Hematopoietic multipotent progenitor cell (in vitro differentiated cells): ENCODE measurements around the gene RER1. TPM values are rescaled to one million over a fixed set of nuclear protein-coding genes. Genes with fewer than 3 reads are reported as not detected.

Experiments used
- DNase-seq, 3 donors: peaks; one replicate each; pipeline ENCODE4 v3.0.0-alpha.2; 2011 to 2015; ENCODE audit warnings: low read depth in 2 of 3, low spot score in 2 of 3
- total RNA-seq: library from RNA; depleted of rRNA; stranded (reverse); fragments of >200 nt; gene quantifications from one replicate; pipeline ENCODE4 v1.2.3, GENCODE V29; 2012

Gene RER1
- total RNA-seq, 1 donor = 31.8 TPM

- DNase-seq = no peak
Observed at GRCh38 chr1:2375246-2375922, 16.3 kb upstream of the RER1 start.

DNA sequence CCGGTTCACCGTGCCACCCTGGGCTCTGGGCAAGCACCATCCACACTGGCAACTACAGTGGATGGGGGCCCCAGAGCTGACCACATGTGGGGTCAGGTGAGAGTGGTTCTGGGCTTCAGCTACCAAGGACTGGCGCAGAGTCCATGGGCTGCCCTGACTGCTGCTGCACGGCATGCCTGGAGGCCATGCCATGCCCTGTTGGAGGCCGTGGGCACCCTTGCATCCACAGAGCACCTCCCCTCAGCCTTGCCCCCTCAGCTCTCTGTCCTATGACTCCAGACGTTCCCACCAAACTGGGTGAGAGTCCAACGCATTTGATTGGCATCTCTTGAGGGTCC, 15.7 kb upstream of the RER1 start:
- no peak for DNase-seq

GRCh38 chr1:2376261-2376741, 15.3 kb upstream of the RER1 start:
- no peak for DNase-seq

GRCh38 chr1:2376931-2377672, 14.5 kb upstream of the RER1 start:
- no peak for DNase-seq

DNA sequence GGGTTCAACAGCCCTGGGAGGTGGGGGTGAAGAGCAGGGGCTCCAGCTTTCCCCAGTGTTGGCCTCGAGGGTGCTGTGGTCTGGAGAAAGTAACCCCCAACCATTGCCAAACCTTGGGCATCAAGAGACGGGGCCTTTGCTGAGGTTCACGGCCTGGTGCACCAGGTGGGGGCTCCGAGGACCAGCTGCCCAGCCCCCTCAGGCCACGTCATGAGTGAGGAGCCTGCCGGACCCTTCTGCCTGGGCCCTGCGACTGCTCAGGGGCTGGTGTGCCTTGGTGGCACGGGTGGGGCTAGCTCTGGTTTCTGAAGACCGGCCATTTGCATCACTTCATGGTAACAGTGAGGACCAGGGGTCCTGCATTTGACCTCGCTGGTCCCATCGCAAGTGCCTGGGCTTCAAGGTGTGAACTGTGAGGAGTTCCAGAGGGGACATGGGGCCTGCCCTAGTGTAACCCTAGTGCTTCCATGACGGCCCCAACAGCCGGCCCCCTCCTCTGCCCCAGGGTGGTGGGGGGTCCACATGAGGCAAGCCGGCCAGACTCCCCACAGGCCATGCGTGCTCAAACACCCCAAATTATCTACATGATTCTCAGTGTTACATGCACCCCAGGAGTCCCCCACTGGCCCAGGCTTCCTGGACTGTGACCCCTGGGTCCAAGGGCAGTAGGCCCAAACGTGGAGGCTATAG, 13.7 kb upstream of the RER1 start:
- DNase-seq = no peak

- DNase-seq = no peak
Observed at GRCh38 chr1:2378441-2378851, 13.2 kb upstream of the RER1 start.

GRCh38 chr1:2378956-2379732, 12.5 kb upstream of the RER1 start:
- no peak for DNase-seq

GRCh38 chr1:2379733-2380404, 11.8 kb upstream of the RER1 start:
- no peak for DNase-seq

DNA sequence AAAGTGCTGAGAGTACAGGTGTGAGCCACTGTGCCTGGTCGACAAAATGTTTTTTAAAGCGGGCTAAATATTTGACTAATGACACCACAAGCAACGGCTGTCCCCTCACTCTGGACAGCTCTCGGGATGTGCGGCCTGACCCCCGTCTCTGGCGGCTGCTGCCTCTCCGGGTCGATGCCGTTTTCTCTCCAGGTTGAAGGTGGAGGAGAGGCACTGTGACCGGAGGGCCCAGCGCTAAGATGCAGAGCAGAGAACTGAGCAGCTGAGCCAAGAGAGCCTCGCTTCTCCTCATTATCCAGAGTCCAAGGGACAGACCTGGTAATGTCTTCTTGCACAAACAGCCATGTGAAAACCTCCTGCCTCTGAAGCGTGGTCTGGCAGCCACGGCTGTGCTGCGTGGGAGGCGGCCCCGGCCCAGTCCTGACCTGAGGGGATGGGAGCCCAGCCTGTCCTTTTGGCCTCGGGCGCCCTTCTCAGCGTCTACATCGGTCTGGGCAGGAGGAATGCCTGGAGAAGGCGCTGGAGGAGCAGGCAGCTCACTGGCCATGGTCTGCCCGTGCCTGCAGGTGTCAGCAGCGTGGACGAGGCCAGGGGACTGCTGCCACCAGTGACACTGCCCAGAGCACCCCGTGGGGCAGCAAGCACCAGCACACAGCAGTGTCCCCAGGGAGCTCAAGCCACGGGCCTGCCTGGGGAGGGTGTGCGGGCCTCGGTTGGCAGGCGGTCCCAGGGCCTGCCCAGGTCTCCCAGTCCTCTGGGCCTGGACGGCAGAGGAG, 10.6 kb upstream of the RER1 start:
- DNase-seq = no peak

- peak; percentile 57 to 69 (median 58) for DNase-seq
Observed at GRCh38 chr1:2381741-2382620, 9.7 kb upstream of the RER1 start.

DNA sequence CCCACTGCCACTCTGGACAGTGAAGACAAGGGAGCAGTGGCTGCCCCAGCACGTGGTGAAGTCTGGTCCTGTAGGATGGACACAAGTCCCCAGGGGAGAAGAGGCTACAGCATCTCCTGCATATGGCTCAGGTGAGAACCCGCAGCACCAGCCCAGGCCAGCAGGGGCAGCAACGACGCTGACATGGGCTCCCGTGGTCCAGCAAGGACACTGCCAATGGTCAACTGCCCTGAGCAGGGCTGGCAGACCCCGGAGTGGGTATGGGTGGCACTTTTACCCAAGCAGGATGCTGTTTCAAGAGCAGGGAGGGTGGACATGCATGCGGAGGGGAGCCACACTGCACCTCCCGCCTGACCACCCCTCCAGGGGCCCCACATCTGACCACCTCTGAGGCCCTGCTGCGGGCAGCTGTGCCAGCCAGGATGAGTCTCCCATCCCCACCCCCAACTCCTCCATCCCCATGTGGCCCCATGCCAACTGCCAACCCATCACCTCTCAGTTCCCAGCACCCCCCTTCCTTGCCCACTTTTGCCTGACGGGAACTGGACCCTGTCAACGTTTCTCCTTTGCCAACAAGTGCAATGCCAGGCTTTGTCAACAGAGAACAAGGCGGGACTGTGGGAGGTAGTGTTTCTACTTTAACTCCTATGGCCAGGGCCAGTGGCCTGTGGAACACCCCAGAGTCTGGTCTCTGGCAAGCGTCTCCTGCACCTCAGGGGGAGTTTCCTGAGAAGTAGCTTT, 8.8 kb upstream of the RER1 start:
- no peak for DNase-seq

GRCh38 chr1:2383576-2383975, 8.1 kb upstream of the RER1 start:
- no peak for DNase-seq

GRCh38 chr1:2384130-2384860, 7.3 kb upstream of the RER1 start:
- DNase-seq = no peak

DNA sequence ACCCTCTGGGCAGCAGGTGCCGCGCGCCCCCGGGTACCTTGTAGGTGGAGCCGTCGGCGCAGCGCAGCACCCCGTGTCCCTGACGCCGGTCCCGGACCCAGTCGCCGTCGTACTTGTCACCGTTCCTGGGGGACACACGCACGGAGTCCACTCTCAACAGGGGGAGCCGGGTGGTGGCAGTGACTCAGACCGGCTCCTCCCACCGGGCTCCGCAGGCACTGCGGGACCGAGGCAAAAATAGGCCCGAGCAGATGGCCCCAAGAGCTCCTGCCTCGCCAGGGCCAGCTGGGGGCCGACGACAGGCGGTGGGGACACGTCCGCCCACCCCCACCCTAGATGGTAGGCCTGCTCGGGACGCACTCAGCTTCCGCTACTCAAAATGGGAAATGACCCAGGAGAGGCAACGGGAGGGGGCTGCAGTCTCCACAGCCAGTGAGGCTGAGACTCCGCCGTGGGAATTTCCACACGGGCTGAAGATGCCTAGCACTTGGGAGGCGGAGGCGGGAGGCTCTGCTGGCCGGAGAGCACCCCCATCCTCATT, 6.6 kb upstream of the RER1 start:
- DNase-seq = no peak

- DNase-seq = no peak
Observed at GRCh38 chr1:2385606-2386280, 5.9 kb upstream of the RER1 start.
